Mesothelial cell of epicardium (in vitro differentiated cells): ENCODE measurements around the gene TLE5. TPM values are rescaled to one million over a fixed set of nuclear protein-coding genes. Genes with fewer than 3 reads are reported as not detected.

Source experiments
- DNase-seq, 2 experiments: peaks; one replicate each; pipeline ENCODE4 v3.0.0; 2021; ENCODE audit warnings: low spot score in 2 of 2; ENCODE audit not compliant: unreplicated experiment in 2 of 2
- H3K27ac Mint-ChIP-seq: 2 replicates; pipeline ENCODE4 v1.8.0; 2021; ENCODE audit warnings: mixed read lengths
- H3K27me3 Mint-ChIP-seq: 2 replicates; pipeline ENCODE4 v1.8.0; 2021; ENCODE audit warnings: low read depth, mixed read lengths
- H3K36me3 Mint-ChIP-seq: 2 replicates; pipeline ENCODE4 v1.8.0; 2021; ENCODE audit warnings: mixed read lengths
- H3K4me1 Mint-ChIP-seq: 2 replicates; pipeline ENCODE4 v1.8.0; 2021; ENCODE audit warnings: mixed read lengths
- H3K4me3 Mint-ChIP-seq: 2 replicates; pipeline ENCODE4 v1.8.0; 2021; ENCODE audit warnings: mild to moderate bottlenecking, moderate library complexity, mixed read lengths
- H3K9me3 Mint-ChIP-seq: 2 replicates; pipeline ENCODE4 v1.8.0; 2021; ENCODE audit warnings: mixed read lengths
- CTCF ChIP-seq: fragments of 200-600 bp; sonication (generic); IDR thresholded peaks from one replicate; pipeline ENCODE4 v1.5.0; 2021; ENCODE audit warnings: antibody characterized with exemption; ENCODE audit not compliant: unreplicated experiment
- total RNA-seq: library from RNA; stranded (reverse); gene quantifications from 3 replicates; pipeline ENCODE4 v1.2.1, GENCODE V29; 2021

TLE5 gene
- total RNA-seq, 1 donor from 2014 or later: 417 TPM

- Mint-ChIP-seq H3K4me3 (no peak overlapping the region), H3K9me3 (no peaks in the 10 kb centered on the region), H3K36me3 (peaks cover 5% of the 10 kb centered on the region), H3K27me3 (no peaks in the 10 kb centered on the region), H3K4me1 (peaks cover 6% of the 10 kb centered on the region), H3K27ac (no peak overlapping the region)
- no peak for DNase-seq
- TF ChIP-seq CTCF: no peak
Observed at GRCh38 chr19:3107658-3108057, 45.4 kb upstream of the TLE5 start.

- H3K9me3 Mint-ChIP-seq: no peaks in the 10 kb centered on the region
- peaks cover 2% of the 10 kb centered on the region for H3K36me3 Mint-ChIP-seq
- peaks cover 6% of the 10 kb centered on the region for H3K4me1 Mint-ChIP-seq
- no peak overlapping the region for H3K27ac Mint-ChIP-seq
- H3K27me3 Mint-ChIP-seq: no peaks in the 10 kb centered on the region
- DNase-seq: no peak
- no peak for TF ChIP-seq CTCF
- no peak overlapping the region for H3K4me3 Mint-ChIP-seq
Observed at GRCh38 chr19:3106509-3107141, 44.3 kb upstream of the TLE5 start.

- Mint-ChIP-seq H3K36me3 (no peaks in the 10 kb centered on the region), H3K27me3 (no peaks in the 10 kb centered on the region), H3K27ac (no peak overlapping the region), H3K9me3 (no peaks in the 10 kb centered on the region), H3K4me3 (no peak overlapping the region), H3K4me1 (peaks cover 6% of the 10 kb centered on the region)
- TF ChIP-seq CTCF: no peak
- DNase-seq: no peak
Observed at GRCh38 chr19:3105641-3106508, 43.6 kb upstream of the TLE5 start.

- Mint-ChIP-seq H3K4me3 (no peak overlapping the region), H3K36me3 (no peaks in the 10 kb centered on the region), H3K4me1 (peaks cover 6% of the 10 kb centered on the region), H3K27ac (no peak overlapping the region), H3K27me3 (no peaks in the 10 kb centered on the region), H3K9me3 (no peaks in the 10 kb centered on the region)
- DNase-seq: no peak
- TF ChIP-seq CTCF: no peak
Observed at GRCh38 chr19:3104708-3104983, 42.4 kb upstream of the TLE5 start.

GRCh38 chr19:3102239-3103140 is 40.2 kb upstream of the TLE5 start:
- DNase-seq: no peak
- Mint-ChIP-seq H3K4me3 (no peak overlapping the region), H3K9me3 (no peaks in the 10 kb centered on the region), H3K4me1 (peaks cover 10% of the 10 kb centered on the region), H3K27ac (no peak overlapping the region), H3K27me3 (no peaks in the 10 kb centered on the region), H3K36me3 (no peaks in the 10 kb centered on the region)
- no peak for TF ChIP-seq CTCF
